NCI-H2029 treated with DMSO at 0.1 percent for 48 hours (cell line): Measurements from ENCODE around the gene RETREG1.

Experiments used
- DNase-seq: peaks from one replicate; lab custom pipeline; 2025; lab: John Stamatoyannopoulos, UW

Gene RETREG1

GRCh38 chr5:16528382-16529110 lies 88.3 kb downstream of the RETREG1 start:
- DNase-seq: no peak

- no peak for DNase-seq
These were observed 91.1 kb downstream of the RETREG1 start for GRCh38 chr5:16525651-16526050.

- no peak for DNase-seq
These were observed 92.5 kb downstream of the RETREG1 start for GRCh38 chr5:16524286-16524685.

- DNase-seq: no peak
These were observed 95.0 kb downstream of the RETREG1 start for GRCh38 chr5:16521521-16522483.

- DNase-seq: peak; percentile 15
These were observed 96.0 kb downstream of the RETREG1 start for GRCh38 chr5:16520841-16521240.

- no peak for DNase-seq
These were observed 97.4 kb downstream of the RETREG1 start for GRCh38 chr5:16519435-16519834.

GRCh38 chr5:16518606-16519005 lies 98.2 kb downstream of the RETREG1 start:
- no peak for DNase-seq

- no peak for DNase-seq
These were observed 101.3 kb downstream of the RETREG1 start for GRCh38 chr5:16515532-16515931.

GRCh38 chr5:16510098-16510497 lies 106.7 kb downstream of the RETREG1 start:
- no peak for DNase-seq

GRCh38 chr5:16508730-16509531 lies 107.9 kb downstream of the RETREG1 start:
- no peak for DNase-seq

- DNase-seq: no peak
These were observed 109.1 kb downstream of the RETREG1 start for GRCh38 chr5:16507716-16508115.

- no peak for DNase-seq
These were observed 110.9 kb downstream of the RETREG1 start for GRCh38 chr5:16505904-16506303.

- no peak for DNase-seq
These were observed 111.5 kb downstream of the RETREG1 start for GRCh38 chr5:16505140-16505891.

- DNase-seq: no peak
These were observed 112.2 kb downstream of the RETREG1 start for GRCh38 chr5:16504571-16504970.

GRCh38 chr5:16502866-16503265 lies 113.9 kb downstream of the RETREG1 start:
- no peak for DNase-seq

- no peak for DNase-seq
These were observed 116.8 kb downstream of the RETREG1 start for GRCh38 chr5:16500024-16500423.

- DNase-seq: no peak
These were observed 119.3 kb downstream of the RETREG1 start for GRCh38 chr5:16497546-16497945.

GRCh38 chr5:16493261-16493660 lies 123.5 kb downstream of the RETREG1 start:
- no peak for DNase-seq

- DNase-seq: no peak
These were observed 124.2 kb downstream of the RETREG1 start for GRCh38 chr5:16492398-16493140.

- DNase-seq: no peak
These were observed 125.9 kb downstream of the RETREG1 start for GRCh38 chr5:16490911-16491310.

GRCh38 chr5:16489322-16489791 lies 127.4 kb downstream of the RETREG1 start:
- no peak for DNase-seq
